BJ (cell line): ENCODE results near the gene VTI1A. TPM values are rescaled to one million over a fixed set of nuclear protein-coding genes. Genes with fewer than 3 reads are reported as not detected.

Experiments used
- CTCF ChIA-PET: fragments of 350-600 bp; formaldehyde crosslinking; extraction: SDS; loops from one replicate; lab custom pipeline; 2021; ENCODE audit warnings: antibody characterized with exemption, inconsistent platforms; lab: Yijun Ruan, JAX
- POLR2A ChIA-PET: fragments of 300-600 bp; sonication (Branson Sonifier 250); formaldehyde crosslinking; extraction: SDS; loops from one replicate; lab custom pipeline; 2021; ENCODE audit warnings: antibody characterized with exemption; lab: Charles Lee
- DNase-seq: peaks from one replicate; pipeline ENCODE4 v3.0.0-alpha.2; 2011; ENCODE audit warnings: low read depth
- H3K27me3 ChIP-seq: 2 replicates; pipeline ENCODE4 v1.6.0; 2011; ENCODE audit warnings: low read length; ENCODE audit not compliant: control insufficient read depth, insufficient read depth
- H3K36me3 ChIP-seq: 2 replicates; pipeline ENCODE4 v1.5.1; 2011; ENCODE audit warnings: low read length; ENCODE audit not compliant: control insufficient read depth, insufficient read depth
- H3K4me3 ChIP-seq: 2 replicates; pipeline ENCODE4 v1.5.1; 2011; ENCODE audit warnings: low read depth, mild to moderate bottlenecking, control low read depth, low read length
- CTCF ChIP-seq: IDR thresholded peaks from 2 replicates; pipeline ENCODE4 v1.5.1; 2011; ENCODE audit warnings: low read depth, mild to moderate bottlenecking, control low read depth, inconsistent platforms, low read length, moderate library complexity; ENCODE audit not compliant: insufficient read depth
- polyA plus RNA-seq: library from polyadenylated mRNA; depleted of rRNA; stranded (reverse); fragments of >200 nt; gene quantifications from 2 replicates; pipeline ENCODE4 v1.2.3, GENCODE V29; 2011

Gene VTI1A
- polyA plus RNA-seq, 1 experiment = 13.4 TPM

- no peak for TF ChIP-seq CTCF
- ChIA-PET CTCF (interaction anchor here (1.3 to 1.6 kb wide), 2 partner anchors 13 to 14 kb away, joined by 3 to 5 read pairs; no protein-coding TSS in a partner anchor), POLR2A (interaction anchor here (0.6 kb wide), 1 partner anchor 298 kb away, joined by 3 read pairs; no protein-coding TSS in a partner anchor)
- Histone ChIP-seq H3K4me3 (no peak overlapping the region), H3K36me3 (no peaks in the 10 kb centered on the region), H3K27me3 (no peaks in the 10 kb centered on the region)
- no peak for DNase-seq
Measured at GRCh38 chr10:112663234-112664125, 216.5 kb downstream of the VTI1A start.

- H3K4me3 ChIP-seq = no peak overlapping the region
- H3K27me3 ChIP-seq = no peaks in the 10 kb centered on the region
- no peak for DNase-seq
- no peaks in the 10 kb centered on the region for H3K36me3 ChIP-seq
- no peak for TF ChIP-seq CTCF
- CTCF ChIA-PET = interaction anchor here (1.0 kb wide), 1 partner anchor 32 kb away, joined by 4 read pairs; no protein-coding TSS in a partner anchor
- POLR2A ChIA-PET = no interaction called here
Measured at GRCh38 chr10:112666094-112666493, 219.1 kb downstream of the VTI1A start.

GRCh38 chr10:112669989-112670388, 223.0 kb downstream of the VTI1A start:
- DNase-seq = no peak
- TF ChIP-seq CTCF = no peak
- no peak overlapping the region for H3K4me3 ChIP-seq
- POLR2A ChIA-PET = no interaction called here
- no peaks in the 10 kb centered on the region for H3K27me3 ChIP-seq
- H3K36me3 ChIP-seq = no peaks in the 10 kb centered on the region
- CTCF ChIA-PET = no interaction called here

- no peak for TF ChIP-seq CTCF
- CTCF ChIA-PET = no interaction called here
Measured at GRCh38 chr10:112671743-112672142, 224.7 kb downstream of the VTI1A start.

GRCh38 chr10:112672706-112673105, 225.7 kb downstream of the VTI1A start:
- TF ChIP-seq CTCF = no peak
- no peak for DNase-seq
- no peaks in the 10 kb centered on the region for H3K36me3 ChIP-seq
- ChIA-PET POLR2A (no interaction called here), CTCF (no interaction called here)
- H3K4me3 ChIP-seq = no peak overlapping the region
- H3K27me3 ChIP-seq = no peaks in the 10 kb centered on the region

More at GRCh38 chr10:112671743-112672142, 224.7 kb downstream of the VTI1A start:
- Histone ChIP-seq H3K4me3 (no peak overlapping the region), H3K36me3 (no peaks in the 10 kb centered on the region), H3K27me3 (no peaks in the 10 kb centered on the region)
- DNase-seq = no peak
- POLR2A ChIA-PET = no interaction called here
